Activated CD4-positive, alpha-beta memory T cell treated with anti-CD3 and anti-CD28 coated beads, Interleukin-2, amount 10 ng/mL, durations not matched to agents 7 days and 5 days (primary cell): ENCODE data around the gene SERPINB12. TPM values are rescaled to one million over a fixed set of nuclear protein-coding genes. Genes with fewer than 3 reads are reported as not detected.

Experiments
- CTCF ChIA-PET: fragments of 350-600 bp; sonication (Branson Sonifier 250); formaldehyde crosslinking; loops from one replicate; lab custom pipeline; 2021; ENCODE audit warnings: antibody characterized with exemption, inconsistent platforms; lab: Charles Lee
- POLR2A ChIA-PET: fragments of 350-600 bp; sonication (Branson Sonifier 250); formaldehyde crosslinking; loops from one replicate; lab custom pipeline; 2021; ENCODE audit warnings: antibody characterized with exemption; lab: Charles Lee
- DNase-seq: peaks from one replicate; pipeline ENCODE4 v3.0.0-alpha.2; 2020
- H3K27ac Mint-ChIP-seq: one replicate; pipeline ENCODE4 v1.8.0; 2021; ENCODE audit warnings: mild to moderate bottlenecking, mixed read lengths
- H3K27me3 Mint-ChIP-seq: one replicate; pipeline ENCODE4 v1.8.0; 2021; ENCODE audit warnings: mixed read lengths
- H3K36me3 Mint-ChIP-seq: one replicate; pipeline ENCODE4 v1.8.0; 2021; ENCODE audit warnings: low read depth, mixed read lengths
- H3K4me1 Mint-ChIP-seq: one replicate; pipeline ENCODE4 v1.8.0; 2021; ENCODE audit warnings: mixed read lengths
- H3K4me3 Mint-ChIP-seq: one replicate; pipeline ENCODE4 v1.8.0; 2021; ENCODE audit warnings: mild to moderate bottlenecking, mixed read lengths
- H3K9me3 Mint-ChIP-seq: one replicate; pipeline ENCODE4 v1.8.0; 2021; ENCODE audit warnings: mixed read lengths
- total RNA-seq, 2 experiments: library from RNA; stranded (reverse); gene quantifications; one replicate each; pipeline ENCODE4 v1.2.3, GENCODE V29; 2021

Gene SERPINB12
- total RNA-seq, 2 experiments from 2014 or later: not detected

DNA sequence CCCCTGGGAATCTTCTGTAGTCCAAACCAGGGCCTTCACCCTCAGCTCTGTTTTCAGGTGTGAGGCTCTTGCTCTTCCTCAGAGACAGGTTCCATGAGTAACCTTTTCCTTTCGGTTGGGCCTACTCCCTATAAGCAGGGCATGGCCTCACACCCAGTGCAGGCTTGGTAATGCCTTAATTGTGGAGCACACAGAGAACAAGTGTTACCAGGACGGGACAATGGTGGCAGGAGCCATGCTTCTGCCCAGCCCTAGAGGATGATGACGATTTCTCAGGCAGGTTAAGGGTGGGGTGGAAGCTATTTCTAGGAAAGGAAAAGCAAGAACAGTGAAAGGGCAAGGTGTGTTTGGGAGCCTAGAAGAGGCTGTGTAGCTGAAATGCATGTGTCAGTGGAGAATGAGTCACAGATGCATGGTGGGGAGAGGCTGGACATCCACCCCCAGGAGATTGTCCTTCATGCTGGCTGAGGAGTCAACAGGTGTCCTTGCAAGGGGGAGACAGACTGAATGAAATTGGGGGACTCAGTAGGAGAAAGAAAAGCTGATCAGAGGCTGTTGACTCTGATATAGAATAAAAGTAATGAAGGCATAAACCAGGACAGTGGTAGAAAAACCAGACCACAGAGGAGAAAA is 22.0 kb upstream of the SERPINB12 start:
- POLR2A ChIA-PET: no interaction called here
- DNase-seq: no peak
- no peak overlapping the region for H3K27ac Mint-ChIP-seq

DNA sequence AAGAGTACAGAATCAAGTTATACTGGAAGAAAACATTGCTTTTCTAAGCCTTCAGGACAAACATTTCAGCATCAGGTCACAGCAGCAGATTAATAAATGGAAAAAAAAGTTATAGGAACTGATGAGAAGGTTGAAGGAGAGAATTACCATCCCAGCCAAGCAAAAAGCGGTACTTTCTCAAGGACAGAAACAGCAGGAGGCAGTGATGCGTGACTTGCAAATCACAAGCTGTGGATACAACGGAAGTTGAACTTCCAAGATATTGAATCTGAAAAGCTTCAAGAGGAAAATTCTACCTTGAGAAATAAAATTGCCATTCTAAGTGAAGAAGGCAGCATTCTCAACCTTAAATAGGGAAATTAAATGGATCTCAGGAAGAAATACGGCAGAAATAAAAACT is 18.5 kb upstream of the SERPINB12 start:
- no peak overlapping the region for H3K4me3 Mint-ChIP-seq
- DNase-seq: no peak
- no peaks in the 10 kb centered on the region for H3K4me1 Mint-ChIP-seq
- ChIA-PET POLR2A (no interaction called here), CTCF (no interaction called here)
- H3K27ac Mint-ChIP-seq: no peak overlapping the region
- H3K9me3 Mint-ChIP-seq: no peaks in the 10 kb centered on the region
- no peaks in the 10 kb centered on the region for H3K36me3 Mint-ChIP-seq
- peaks cover 36% of the 10 kb centered on the region for H3K27me3 Mint-ChIP-seq

More for the DNA sequence above, 22.0 kb upstream of the SERPINB12 start:
- CTCF ChIA-PET: interaction anchor here (0.6 to 5.7 kb wide), 9 partner anchors 9 to 416 kb away, joined by 3 to 104 read pairs (median 3); partner anchors contain the start of gene SERPINB12
- Mint-ChIP-seq H3K9me3 (no peaks in the 10 kb centered on the region), H3K27me3 (peaks cover 35% of the 10 kb centered on the region), H3K36me3 (no peaks in the 10 kb centered on the region), H3K4me3 (no peak overlapping the region), H3K4me1 (no peaks in the 10 kb centered on the region)

- Mint-ChIP-seq H3K27ac (no peak overlapping the region), H3K9me3 (no peaks in the 10 kb centered on the region), H3K36me3 (no peaks in the 10 kb centered on the region), H3K27me3 (peaks cover 33% of the 10 kb centered on the region), H3K4me1 (peaks cover 1% of the 10 kb centered on the region), H3K4me3 (no peak overlapping the region)
- no peak for DNase-seq
- POLR2A ChIA-PET: no interaction called here
- CTCF ChIA-PET: interaction anchor here (2.8 to 3.6 kb wide), 2 partner anchors 9 to 51 kb away, joined by 15 to 19 read pairs; no protein-coding TSS in a partner anchor
Measured at GRCh38 chr18:63527251-63527650, 14.9 kb upstream of the SERPINB12 start.

DNA sequence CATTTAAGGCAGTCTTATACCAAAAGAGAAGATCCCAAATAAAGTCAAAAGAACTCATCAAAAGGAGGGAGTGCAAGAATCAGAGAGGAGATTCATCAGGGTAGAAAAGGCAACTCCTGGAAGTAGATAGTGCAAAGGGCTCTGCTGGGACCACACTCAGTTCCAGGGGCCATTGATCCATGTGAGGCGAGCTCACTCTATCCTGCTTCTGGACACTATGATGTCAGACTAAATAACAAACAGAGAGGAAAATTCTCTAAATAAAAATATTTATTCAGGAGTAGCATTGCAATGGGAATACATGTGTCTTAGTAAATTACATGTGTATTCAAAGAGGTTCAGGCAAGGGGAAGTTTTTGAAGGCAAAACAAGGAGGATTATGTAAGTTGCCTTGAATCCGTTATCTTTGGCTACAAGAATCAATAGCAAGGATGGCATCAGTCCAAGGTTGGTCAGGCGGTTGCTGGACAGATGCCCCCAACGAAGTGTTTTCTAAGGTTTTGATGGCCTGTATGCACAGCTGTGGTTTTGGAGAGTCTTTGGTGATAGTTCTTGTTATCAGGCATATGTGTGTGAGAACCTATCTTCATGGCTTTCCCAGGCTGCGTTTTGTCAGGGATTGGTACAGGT is 13.2 kb upstream of the SERPINB12 start:
- POLR2A ChIA-PET: no interaction called here
- DNase-seq: no peak
- H3K4me1 Mint-ChIP-seq: peaks cover 6% of the 10 kb centered on the region
- H3K27me3 Mint-ChIP-seq: peaks cover 31% of the 10 kb centered on the region
- no peaks in the 10 kb centered on the region for H3K36me3 Mint-ChIP-seq
- H3K9me3 Mint-ChIP-seq: no peaks in the 10 kb centered on the region
- no peak overlapping the region for H3K27ac Mint-ChIP-seq
- CTCF ChIA-PET: interaction anchor here (2.8 kb wide), 1 partner anchor 11 kb away, joined by 19 read pairs; no protein-coding TSS in a partner anchor
- no peak overlapping the region for H3K4me3 Mint-ChIP-seq

DNA sequence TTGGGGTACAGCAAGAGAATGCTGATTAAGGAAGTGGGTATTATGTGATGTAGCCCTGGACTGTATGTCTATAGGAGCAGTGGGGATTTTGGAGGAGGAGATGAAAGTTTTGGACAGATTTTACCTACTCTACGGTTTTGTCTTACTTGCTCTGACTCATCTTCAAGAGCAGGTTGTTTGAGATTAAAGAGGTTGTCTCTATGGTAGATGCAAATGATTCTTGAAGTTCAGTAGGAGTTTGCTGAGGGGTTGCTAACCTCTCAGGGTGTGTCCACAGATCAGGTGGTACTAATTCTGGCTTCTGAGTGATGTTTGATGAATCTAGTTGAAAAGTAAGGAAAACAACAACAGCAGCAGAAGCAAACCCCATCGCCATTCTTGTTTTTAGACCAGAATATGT is 9.7 kb upstream of the SERPINB12 start:
- Mint-ChIP-seq H3K27ac (no peak overlapping the region), H3K4me3 (no peak overlapping the region), H3K27me3 (peaks cover 46% of the 10 kb centered on the region), H3K4me1 (peaks cover 14% of the 10 kb centered on the region), H3K36me3 (no peaks in the 10 kb centered on the region), H3K9me3 (no peaks in the 10 kb centered on the region)
- no peak for DNase-seq
- POLR2A ChIA-PET: no interaction called here
- CTCF ChIA-PET: no interaction called here

DNA sequence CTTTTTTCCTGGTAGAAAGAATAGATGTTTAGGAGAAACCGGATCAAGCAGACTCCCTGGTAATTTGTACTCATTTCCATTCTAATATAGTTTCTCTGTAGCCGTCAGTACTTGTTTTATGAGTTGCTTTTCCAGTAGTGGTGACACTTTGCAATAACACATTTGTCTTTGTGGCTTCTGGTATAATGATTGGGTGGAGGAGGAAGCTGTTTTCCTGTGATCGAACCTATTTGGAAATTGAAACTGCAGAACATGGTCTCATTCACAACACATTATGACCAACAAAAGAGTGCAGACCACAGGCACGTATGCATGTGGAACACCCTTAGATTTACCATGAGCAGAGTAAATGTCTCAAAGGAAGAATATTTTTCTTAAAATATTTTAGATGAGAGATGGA is 7.6 kb upstream of the SERPINB12 start:
- Mint-ChIP-seq H3K27me3 (peaks cover 49% of the 10 kb centered on the region), H3K27ac (no peak overlapping the region), H3K4me1 (peaks cover 14% of the 10 kb centered on the region), H3K4me3 (no peak overlapping the region), H3K9me3 (no peaks in the 10 kb centered on the region), H3K36me3 (no peaks in the 10 kb centered on the region)
- ChIA-PET CTCF (interaction anchor here (1.5 to 2.3 kb wide), 2 partner anchors 23 to 29 kb away, joined by 3 to 6 read pairs; no protein-coding TSS in a partner anchor), POLR2A (no interaction called here)
- DNase-seq: no peak

- DNase-seq: no peak
- no peaks in the 10 kb centered on the region for H3K4me1 Mint-ChIP-seq
- H3K36me3 Mint-ChIP-seq: no peaks in the 10 kb centered on the region
- no peak overlapping the region for H3K27ac Mint-ChIP-seq
- H3K27me3 Mint-ChIP-seq: peaks cover 50% of the 10 kb centered on the region
- POLR2A ChIA-PET: no interaction called here
- H3K4me3 Mint-ChIP-seq: no peak overlapping the region
- no peaks in the 10 kb centered on the region for H3K9me3 Mint-ChIP-seq
- CTCF ChIA-PET: no interaction called here
Measured at GRCh38 chr18:63539904-63540510, 2.2 kb upstream of the SERPINB12 start.

- Mint-ChIP-seq H3K9me3 (no peaks in the 10 kb centered on the region), H3K4me3 (no peak overlapping the region), H3K27me3 (peaks cover 46% of the 10 kb centered on the region), H3K36me3 (no peaks in the 10 kb centered on the region), H3K27ac (no peak overlapping the region), H3K4me1 (no peaks in the 10 kb centered on the region)
- CTCF ChIA-PET: interaction anchor here (4.1 kb wide), 1 partner anchor 26 kb away, joined by 14 read pairs; no protein-coding TSS in a partner anchor
- no peak for DNase-seq
- POLR2A ChIA-PET: no interaction called here
Measured at GRCh38 chr18:63544017-63544416, 1.8 kb downstream of the SERPINB12 start.

DNA sequence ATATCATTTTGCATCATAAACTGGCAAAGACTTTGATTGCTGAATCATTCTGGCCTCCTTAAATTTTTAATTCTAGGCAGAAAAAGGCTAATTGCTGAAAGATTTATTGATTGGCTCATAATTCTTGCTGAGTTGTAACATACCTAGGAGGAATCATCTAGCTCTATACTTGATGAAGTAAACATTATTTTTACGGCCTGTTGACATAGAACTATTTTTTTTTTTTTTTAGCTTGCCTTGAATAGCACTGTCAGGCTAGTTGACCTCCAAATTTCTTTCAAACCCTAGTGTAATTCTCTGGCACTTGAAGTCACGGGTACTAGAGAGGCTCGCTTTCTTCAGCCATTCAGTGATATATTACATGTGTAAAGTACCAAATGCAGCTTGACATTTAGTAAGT is 2.8 kb downstream of the SERPINB12 start:
- POLR2A ChIA-PET: no interaction called here
- no peak for DNase-seq
- no peak overlapping the region for H3K27ac Mint-ChIP-seq
- H3K9me3 Mint-ChIP-seq: no peaks in the 10 kb centered on the region
- H3K4me3 Mint-ChIP-seq: no peak overlapping the region
- CTCF ChIA-PET: interaction anchor here (1.5 to 4.1 kb wide), 2 partner anchors 27 to 33 kb away, joined by 4 to 14 read pairs; no protein-coding TSS in a partner anchor
- H3K4me1 Mint-ChIP-seq: no peaks in the 10 kb centered on the region
- peaks cover 41% of the 10 kb centered on the region for H3K27me3 Mint-ChIP-seq
- H3K36me3 Mint-ChIP-seq: no peaks in the 10 kb centered on the region

- no peaks in the 10 kb centered on the region for H3K4me1 Mint-ChIP-seq
- DNase-seq: no peak
- CTCF ChIA-PET: interaction anchor here (1.0 to 1.2 kb wide), 4 partner anchors 30 to 44 kb away, joined by 3 to 5 read pairs (median 3); no protein-coding TSS in a partner anchor
- POLR2A ChIA-PET: no interaction called here
- no peak overlapping the region for H3K4me3 Mint-ChIP-seq
- H3K9me3 Mint-ChIP-seq: no peaks in the 10 kb centered on the region
- H3K27me3 Mint-ChIP-seq: peaks cover 31% of the 10 kb centered on the region
- H3K27ac Mint-ChIP-seq: no peak overlapping the region
- no peaks in the 10 kb centered on the region for H3K36me3 Mint-ChIP-seq
Measured at GRCh38 chr18:63550068-63550467, 7.9 kb downstream of the SERPINB12 start.

GRCh38 chr18:63551769-63552168 is 9.6 kb downstream of the SERPINB12 start:
- H3K36me3 Mint-ChIP-seq: no peaks in the 10 kb centered on the region
- H3K27me3 Mint-ChIP-seq: peaks cover 22% of the 10 kb centered on the region
- ChIA-PET CTCF (interaction anchor here (1.2 to 1.9 kb wide), 2 partner anchors 26 to 35 kb away, joined by 3 to 5 read pairs; no protein-coding TSS in a partner anchor), POLR2A (no interaction called here)
- no peak overlapping the region for H3K4me3 Mint-ChIP-seq
- no peak for DNase-seq
- no peak overlapping the region for H3K27ac Mint-ChIP-seq
- H3K9me3 Mint-ChIP-seq: no peaks in the 10 kb centered on the region
- no peaks in the 10 kb centered on the region for H3K4me1 Mint-ChIP-seq

DNA sequence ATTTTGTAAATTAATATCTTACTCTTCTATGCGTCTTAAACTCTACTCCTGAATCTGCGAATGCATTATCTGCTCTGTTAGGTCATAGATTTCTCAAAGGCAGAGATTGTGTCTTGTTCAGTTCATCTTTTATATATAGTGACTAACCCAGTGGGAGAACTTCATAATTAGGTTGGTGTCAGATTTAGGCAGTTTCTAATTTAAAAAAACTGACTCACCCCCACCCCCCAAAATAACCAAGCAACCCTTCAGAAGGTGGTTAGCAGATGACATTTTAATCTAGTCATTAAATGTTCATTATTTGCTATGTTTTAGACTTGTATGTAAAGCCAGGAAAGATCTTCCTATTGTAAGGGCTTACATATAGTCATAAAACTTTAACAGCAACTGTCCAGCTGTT is 10.4 kb downstream of the SERPINB12 start:
- Mint-ChIP-seq H3K36me3 (no peaks in the 10 kb centered on the region), H3K27me3 (peaks cover 20% of the 10 kb centered on the region), H3K27ac (no peak overlapping the region), H3K9me3 (no peaks in the 10 kb centered on the region), H3K4me3 (no peak overlapping the region), H3K4me1 (no peaks in the 10 kb centered on the region)
- CTCF ChIA-PET: interaction anchor here (1.2 to 1.9 kb wide), 2 partner anchors 26 to 36 kb away, joined by 3 to 5 read pairs; no protein-coding TSS in a partner anchor
- DNase-seq: no peak
- POLR2A ChIA-PET: no interaction called here

- Mint-ChIP-seq H3K36me3 (no peaks in the 10 kb centered on the region), H3K4me1 (no peaks in the 10 kb centered on the region), H3K27me3 (peaks cover 19% of the 10 kb centered on the region), H3K4me3 (no peak overlapping the region), H3K9me3 (no peaks in the 10 kb centered on the region), H3K27ac (no peak overlapping the region)
- CTCF ChIA-PET: interaction anchor here (1.2 to 1.9 kb wide), 2 partner anchors 25 to 36 kb away, joined by 3 to 5 read pairs; no protein-coding TSS in a partner anchor
- DNase-seq: no peak
- POLR2A ChIA-PET: no interaction called here
Measured at GRCh38 chr18:63553081-63553480, 10.9 kb downstream of the SERPINB12 start.
